ENCODE data around the gene NUP214.

NUP214 gene

GRCh38 chr9:131117762-131118145, 7.6 kb upstream of the NUP214 start:
- no peak for DNase-seq (ENCODE audit: extremely low spot score)
- TF ChIP-seq HDGF (IDR thresholded peaks at IDR 0.05; ENCODE audit: borderline replicate concordance) = no peak
- TF ChIP-seq BHLHE40 (IDR thresholded peaks at IDR 0.05; ENCODE audit: borderline replicate concordance) = no peak
- TF ChIP-seq FOXK2 (IDR thresholded peaks at IDR 0.05) = no peak
- TF ChIP-seq SP1 (IDR thresholded peaks at IDR 0.05) = no peak
- TF ChIP-seq CTBP1 (IDR thresholded peaks at IDR 0.05; ENCODE audit: borderline replicate concordance) = no peak
- TF ChIP-seq L3MBTL2 (conservative IDR thresholded peaks at IDR 0.05) = no peak
- no peak for TF ChIP-seq ELF4 (IDR thresholded peaks at IDR 0.05)
- TF ChIP-seq TARDBP (IDR thresholded peaks at IDR 0.05) = no peak
- TF ChIP-seq LEF1 (IDR thresholded peaks at IDR 0.05; ENCODE audit: borderline replicate concordance) = no peak
- TF ChIP-seq NFRKB (IDR thresholded peaks at IDR 0.05) = no peak
- no peak for TF ChIP-seq SUZ12 (IDR thresholded peaks at IDR 0.05)
- TF ChIP-seq PKNOX1 (IDR thresholded peaks at IDR 0.05) = no peak
- TF ChIP-seq FOXA1 (IDR thresholded peaks at IDR 0.05) = no peak
- TF ChIP-seq ARNT (IDR thresholded peaks at IDR 0.05) = no peak
- TF ChIP-seq ZNF384 (IDR thresholded peaks at IDR 0.05) = no peak
- ChIA-PET CTCF (no interaction called here), POLR2A (no interaction called here)

- DNase-seq (ENCODE audit: extremely low spot score) = no peak
- ChIA-PET CTCF (no interaction called here), POLR2A (no interaction called here)
- TF ChIP-seq SUZ12 (IDR thresholded peaks at IDR 0.05) (no peak), LEF1 (IDR thresholded peaks at IDR 0.05; ENCODE audit: borderline replicate concordance) (no peak), ZNF384 (IDR thresholded peaks at IDR 0.05) (no peak), L3MBTL2 (conservative IDR thresholded peaks at IDR 0.05) (no peak), FOXK2 (IDR thresholded peaks at IDR 0.05) (no peak), FOXM1 (IDR thresholded peaks at IDR 0.05; ENCODE audit: borderline replicate concordance) (no peak), FOXA1 (IDR thresholded peaks at IDR 0.05) (no peak), SP1 (IDR thresholded peaks at IDR 0.05) (no peak), NFRKB (IDR thresholded peaks at IDR 0.05) (no peak), TARDBP (IDR thresholded peaks at IDR 0.05) (no peak)
These were observed 5.8 kb upstream of the NUP214 start for GRCh38 chr9:131119600-131119999.

GRCh38 chr9:131120620-131121228, 4.7 kb upstream of the NUP214 start:
- TF ChIP-seq L3MBTL2 (conservative IDR thresholded peaks at IDR 0.05) (no peak), FOXA1 (IDR thresholded peaks at IDR 0.05) (no peak), PKNOX1 (IDR thresholded peaks at IDR 0.05) (no peak), CTBP1 (IDR thresholded peaks at IDR 0.05; ENCODE audit: borderline replicate concordance) (no peak), BHLHE40 (IDR thresholded peaks at IDR 0.05; ENCODE audit: borderline replicate concordance) (no peak), ZNF384 (IDR thresholded peaks at IDR 0.05) (no peak), HDGF (IDR thresholded peaks at IDR 0.05; ENCODE audit: borderline replicate concordance) (no peak), FOXK2 (IDR thresholded peaks at IDR 0.05) (no peak), LEF1 (IDR thresholded peaks at IDR 0.05; ENCODE audit: borderline replicate concordance) (no peak), ELF4 (IDR thresholded peaks at IDR 0.05) (no peak), TARDBP (IDR thresholded peaks at IDR 0.05) (no peak), SUZ12 (IDR thresholded peaks at IDR 0.05) (no peak), NFRKB (IDR thresholded peaks at IDR 0.05) (no peak), ARNT (IDR thresholded peaks at IDR 0.05) (no peak), FOXM1 (IDR thresholded peaks at IDR 0.05; ENCODE audit: borderline replicate concordance) (no peak)
- CTCF ChIA-PET = no interaction called here
- POLR2A ChIA-PET = no interaction called here
- no peak for DNase-seq (ENCODE audit: extremely low spot score)

- ChIA-PET POLR2A (no interaction called here), CTCF (no interaction called here)
These were observed 4.0 kb upstream of the NUP214 start for GRCh38 chr9:131121346-131121745.

GRCh38 chr9:131122158-131122557, 3.2 kb upstream of the NUP214 start:
- ChIA-PET POLR2A (no interaction called here), CTCF (no interaction called here)
- TF ChIP-seq ELF4 (IDR thresholded peaks at IDR 0.05) (no peak), CTBP1 (IDR thresholded peaks at IDR 0.05; ENCODE audit: borderline replicate concordance) (no peak), PKNOX1 (IDR thresholded peaks at IDR 0.05) (no peak), SUZ12 (IDR thresholded peaks at IDR 0.05) (no peak), FOXK2 (IDR thresholded peaks at IDR 0.05) (no peak), HDGF (IDR thresholded peaks at IDR 0.05; ENCODE audit: borderline replicate concordance) (no peak), L3MBTL2 (conservative IDR thresholded peaks at IDR 0.05) (no peak), NFRKB (IDR thresholded peaks at IDR 0.05) (no peak), ARNT (IDR thresholded peaks at IDR 0.05) (no peak), SP1 (IDR thresholded peaks at IDR 0.05) (no peak), FOXM1 (IDR thresholded peaks at IDR 0.05; ENCODE audit: borderline replicate concordance) (no peak), BHLHE40 (IDR thresholded peaks at IDR 0.05; ENCODE audit: borderline replicate concordance) (no peak)
- DNase-seq (ENCODE audit: extremely low spot score) = no peak

More at GRCh38 chr9:131121346-131121745, 4.0 kb upstream of the NUP214 start:
- no peak for DNase-seq (ENCODE audit: extremely low spot score)
- TF ChIP-seq L3MBTL2 (conservative IDR thresholded peaks at IDR 0.05) (no peak), ZNF384 (IDR thresholded peaks at IDR 0.05) (no peak), NFRKB (IDR thresholded peaks at IDR 0.05) (no peak), SP1 (IDR thresholded peaks at IDR 0.05) (no peak), FOXK2 (IDR thresholded peaks at IDR 0.05) (no peak), TARDBP (IDR thresholded peaks at IDR 0.05) (no peak), ARNT (IDR thresholded peaks at IDR 0.05) (no peak), ELF4 (IDR thresholded peaks at IDR 0.05) (no peak), FOXA1 (IDR thresholded peaks at IDR 0.05) (no peak), FOXM1 (IDR thresholded peaks at IDR 0.05; ENCODE audit: borderline replicate concordance) (no peak), SUZ12 (IDR thresholded peaks at IDR 0.05) (no peak), LEF1 (IDR thresholded peaks at IDR 0.05; ENCODE audit: borderline replicate concordance) (no peak), PKNOX1 (IDR thresholded peaks at IDR 0.05) (no peak), CTBP1 (IDR thresholded peaks at IDR 0.05; ENCODE audit: borderline replicate concordance) (no peak), HDGF (IDR thresholded peaks at IDR 0.05; ENCODE audit: borderline replicate concordance) (no peak), BHLHE40 (IDR thresholded peaks at IDR 0.05; ENCODE audit: borderline replicate concordance) (no peak)
